GM23338 (cell line): ENCODE measurements around the gene H1-8. TPM values are rescaled to one million over a fixed set of nuclear protein-coding genes. Genes with fewer than 3 reads are reported as not detected.

Experiments used
- ATAC-seq: fragments of 200-7000 bp; cut with Tn5 transposase; 3 replicates; pipeline ENCODE4 v1.9.1; 2020
- DNase-seq: peaks from one replicate; pipeline ENCODE4 v3.0.0-alpha.2; 2015; ENCODE audit warnings: low spot score
- H2AFZ ChIP-seq: fragments of 200-600 bp; sonication (generic); 2 replicates; pipeline ENCODE4 v1.8.0; 2016; ENCODE audit warnings: antibody characterized with exemption, mild to moderate bottlenecking, moderate library complexity
- H3F3A ChIP-seq: fragments of 200-600 bp; sonication (generic); replicated peaks from 2 replicates; pipeline ENCODE4 v1.8.0; 2017; ENCODE audit warnings: antibody characterized with exemption, mixed run types, low read depth
- H3K27ac ChIP-seq: fragments of 200-600 bp; sonication (generic); 2 replicates; pipeline ENCODE4 v1.6.1; 2016; ENCODE audit warnings: low read depth
- H3K27me3 ChIP-seq: fragments of 200-600 bp; sonication (generic); 2 replicates; pipeline ENCODE4 v1.8.0; 2016; ENCODE audit warnings: mild to moderate bottlenecking, mixed run types, moderate library complexity; ENCODE audit not compliant: insufficient read depth
- H3K36me3 ChIP-seq: fragments of 200-600 bp; sonication (generic); 2 replicates; pipeline ENCODE4 v1.8.0; 2016; ENCODE audit warnings: mild to moderate bottlenecking; ENCODE audit not compliant: insufficient read depth
- H3K4me1 ChIP-seq: fragments of 200-600 bp; sonication (generic); 2 replicates; pipeline ENCODE4 v1.8.0; 2016; ENCODE audit warnings: mild to moderate bottlenecking, moderate library complexity; ENCODE audit not compliant: insufficient read depth
- H3K4me2 ChIP-seq: fragments of 200-600 bp; sonication (generic); 2 replicates; pipeline ENCODE4 v1.7.1; 2017; ENCODE audit warnings: mixed run types
- H3K4me3 ChIP-seq: fragments of 200-600 bp; sonication (generic); 2 replicates; pipeline ENCODE4 v1.6.1; 2016; ENCODE audit warnings: mixed run types
- H3K79me2 ChIP-seq: fragments of 200-600 bp; sonication (generic); replicated peaks from 2 replicates; pipeline ENCODE4 v1.8.0; 2017; ENCODE audit warnings: mild to moderate bottlenecking; ENCODE audit not compliant: insufficient read depth
- H3K9me2 ChIP-seq: fragments of 200-600 bp; sonication (generic); 2 replicates; pipeline ENCODE4 v1.8.0; 2017; ENCODE audit not compliant: insufficient read depth
- H4K20me1 ChIP-seq: fragments of 200-600 bp; sonication (generic); replicated peaks from 2 replicates; pipeline ENCODE4 v1.8.0; 2017; ENCODE audit warnings: mild to moderate bottlenecking; ENCODE audit not compliant: insufficient read depth
- H3K27ac Mint-ChIP-seq: 2 replicates; pipeline ENCODE4 v1.8.0; 2020; ENCODE audit warnings: inconsistent platforms, mild to moderate bottlenecking, moderate library complexity, mixed read lengths
- H3K27me3 Mint-ChIP-seq: 3 replicates; pipeline ENCODE4 v1.8.0; 2022; ENCODE audit warnings: low read depth, mild to moderate bottlenecking, moderate library complexity, mixed read lengths, inconsistent platforms; ENCODE audit not compliant: insufficient read depth, poor library complexity
- H3K36me3 Mint-ChIP-seq: 3 replicates; pipeline ENCODE4 v1.8.0; 2021; ENCODE audit warnings: low read depth, mild to moderate bottlenecking, inconsistent platforms, moderate library complexity, mixed read lengths
- H3K4me1 Mint-ChIP-seq: 3 replicates; pipeline ENCODE4 v1.8.0; 2020; ENCODE audit warnings: mild to moderate bottlenecking, inconsistent platforms, mixed read lengths
- H3K4me3 Mint-ChIP-seq: 3 replicates; pipeline ENCODE4 v1.8.0; 2021; ENCODE audit warnings: moderate library complexity, mild to moderate bottlenecking, inconsistent platforms, mixed read lengths
- H3K9me3 Mint-ChIP-seq: 3 replicates; pipeline ENCODE4 v1.8.0; 2020; ENCODE audit warnings: moderate library complexity, mild to moderate bottlenecking, inconsistent platforms, mixed read lengths
- CREB1 ChIP-seq: fragments of 250-450 bp; sonication (Bioruptor Pico); IDR thresholded peaks from 2 replicates; pipeline ENCODE4 v1.5.0; 2020; ENCODE audit warnings: low read depth, mild to moderate bottlenecking, moderate library complexity
- EZH2 ChIP-seq: fragments of 200-600 bp; sonication (generic); IDR thresholded peaks from one replicate; pipeline ENCODE4 v1.8.0; 2017; ENCODE audit warnings: antibody characterized with exemption, mild to moderate bottlenecking, low read depth; ENCODE audit not compliant: unreplicated experiment
- EZH2phosphoT487 ChIP-seq: fragments of 200-600 bp; sonication (generic); IDR thresholded peaks from one replicate; pipeline ENCODE4 v1.8.1; 2018; ENCODE audit warnings: antibody characterized with exemption; ENCODE audit not compliant: unreplicated experiment
- JUNB ChIP-seq: IDR thresholded peaks from one replicate; pipeline ENCODE4 v1.6.1; 2016; ENCODE audit warnings: antibody characterized with exemption; ENCODE audit not compliant: unreplicated experiment
- NANOG ChIP-seq: IDR thresholded peaks from 2 replicates; pipeline ENCODE4 v1.6.1; 2016; ENCODE audit warnings: antibody characterized with exemption, borderline replicate concordance
- POLR2AphosphoS5 ChIP-seq: IDR thresholded peaks from 2 replicates; pipeline ENCODE4 v1.6.1; 2016; ENCODE audit warnings: antibody characterized with exemption, low read depth
- STAT1 ChIP-seq: IDR thresholded peaks from one replicate; pipeline ENCODE4 v1.6.1; 2016; ENCODE audit warnings: antibody characterized with exemption; ENCODE audit not compliant: unreplicated experiment
- ZNF114 ChIP-seq: fragments of 250-450 bp; sonication (Bioruptor Pico); IDR thresholded peaks from 2 replicates; pipeline ENCODE4 v1.5.0; 2020; ENCODE audit warnings: mild to moderate bottlenecking, moderate library complexity
- ZNF331 ChIP-seq: fragments of 250-450 bp; sonication (Bioruptor Pico); IDR thresholded peaks from 2 replicates; pipeline ENCODE4 v1.5.0; 2020; ENCODE audit warnings: low read depth, mild to moderate bottlenecking, moderate library complexity
- polyA plus RNA-seq: library from polyadenylated mRNA; unstranded; fragments of >200 nt; fragmentation: Nextera tagmentation; extraction: Ambion mirVana; gene quantifications from 2 replicates; pipeline ENCODE4 v1.2.1, GENCODE V29; 2016
- total RNA-seq: library from RNA; depleted of rRNA; stranded (reverse); fragments of >200 nt; shearing (Covaris generic); gene quantifications from 2 replicates; pipeline ENCODE4 v1.2.3, GENCODE V29; 2014
- TF ChIP-seq, protein P1 (sequence below): IDR thresholded peaks from 2 replicates; pipeline ENCODE4 v1.6.1; 2016; ENCODE audit warnings: antibody characterized with exemption
- TF ChIP-seq, protein P2 (sequence below): IDR thresholded peaks from one replicate; pipeline ENCODE4 v1.6.1; 2018; ENCODE audit warnings: antibody characterized with exemption; ENCODE audit not compliant: unreplicated experiment
- TF ChIP-seq, protein P3 (sequence below): fragments of 250-450 bp; sonication (Bioruptor Pico); IDR thresholded peaks from 2 replicates; pipeline ENCODE4 v1.5.0; 2020; ENCODE audit warnings: mild to moderate bottlenecking, moderate library complexity
- TF ChIP-seq, protein P4 (sequence below), 2 experiments: fragments of 200-600 bp in 1 of 2; sonication (generic) in 1 of 2; conservative IDR thresholded peaks; 2 replicates each; pipeline versions ENCODE4 v1.5.1 to v1.6.1; 2016 to 2017; ENCODE audit warnings: antibody characterized with exemption in 2 of 2, low read depth in 2 of 2, mild to moderate bottlenecking in 2 of 2, moderate library complexity in 1 of 2

H1-8 gene
- total and polyA plus RNA-seq, 2 experiments from 2014 or later: not detected

DNA sequence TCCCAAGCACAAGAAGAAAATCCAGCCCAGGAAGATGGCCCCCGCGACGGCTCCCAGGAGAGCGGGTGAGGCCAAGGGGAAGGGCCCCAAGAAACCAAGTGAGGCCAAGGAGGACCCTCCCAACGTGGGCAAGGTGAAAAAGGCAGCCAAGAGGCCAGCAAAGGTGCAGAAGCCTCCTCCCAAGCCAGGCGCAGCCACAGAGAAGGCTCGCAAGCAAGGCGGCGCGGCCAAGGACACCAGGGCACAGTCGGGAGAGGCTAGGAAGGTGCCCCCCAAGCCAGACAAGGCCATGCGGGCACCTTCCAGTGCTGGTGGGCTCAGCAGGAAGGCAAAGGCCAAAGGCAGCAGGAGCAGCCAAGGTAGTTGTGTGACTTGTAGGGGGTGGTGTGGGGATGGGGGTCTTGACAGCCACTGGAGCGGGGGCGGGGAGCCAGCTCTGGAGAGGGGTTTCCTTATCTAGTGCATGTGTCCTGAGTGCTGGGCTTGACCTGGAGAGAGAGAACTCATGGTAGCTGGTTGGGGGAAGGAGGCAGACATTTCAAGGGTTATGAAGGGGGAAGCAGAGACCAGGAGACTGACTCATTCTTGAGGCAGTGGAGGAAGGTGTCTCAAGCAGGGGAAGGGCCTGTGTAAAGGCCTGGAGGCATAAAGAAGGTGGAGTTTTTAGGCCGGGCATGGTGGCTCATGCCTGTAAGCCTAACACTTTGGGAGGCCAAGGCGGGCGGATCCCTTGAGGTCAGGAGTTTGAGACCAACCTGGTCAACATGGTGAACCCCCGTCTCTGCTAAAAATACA is 6.2 kb downstream of the H1-8 start:
- Mint-ChIP-seq H3K9me3 (no peaks in the 10 kb centered on the region), H3K27me3 (peaks cover 19% of the 10 kb centered on the region), H3K4me3 (no peak overlapping the region), H3K27ac (peak overlapping the region; percentile 13; the same call in 1 of the 2 replicates), H3K4me1 (peaks cover 13% of the 10 kb centered on the region), H3K36me3 (no peaks in the 10 kb centered on the region)
- no peaks in the 10 kb centered on the region for H3K9me2 ChIP-seq
- TF ChIP-seq, protein P1, sequence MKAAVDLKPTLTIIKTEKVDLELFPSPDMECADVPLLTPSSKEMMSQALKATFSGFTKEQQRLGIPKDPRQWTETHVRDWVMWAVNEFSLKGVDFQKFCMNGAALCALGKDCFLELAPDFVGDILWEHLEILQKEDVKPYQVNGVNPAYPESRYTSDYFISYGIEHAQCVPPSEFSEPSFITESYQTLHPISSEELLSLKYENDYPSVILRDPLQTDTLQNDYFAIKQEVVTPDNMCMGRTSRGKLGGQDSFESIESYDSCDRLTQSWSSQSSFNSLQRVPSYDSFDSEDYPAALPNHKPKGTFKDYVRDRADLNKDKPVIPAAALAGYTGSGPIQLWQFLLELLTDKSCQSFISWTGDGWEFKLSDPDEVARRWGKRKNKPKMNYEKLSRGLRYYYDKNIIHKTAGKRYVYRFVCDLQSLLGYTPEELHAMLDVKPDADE: no peak
- no peak for TF ChIP-seq JUNB
- TF ChIP-seq EZH2: no peak
- TF ChIP-seq, protein P2, sequence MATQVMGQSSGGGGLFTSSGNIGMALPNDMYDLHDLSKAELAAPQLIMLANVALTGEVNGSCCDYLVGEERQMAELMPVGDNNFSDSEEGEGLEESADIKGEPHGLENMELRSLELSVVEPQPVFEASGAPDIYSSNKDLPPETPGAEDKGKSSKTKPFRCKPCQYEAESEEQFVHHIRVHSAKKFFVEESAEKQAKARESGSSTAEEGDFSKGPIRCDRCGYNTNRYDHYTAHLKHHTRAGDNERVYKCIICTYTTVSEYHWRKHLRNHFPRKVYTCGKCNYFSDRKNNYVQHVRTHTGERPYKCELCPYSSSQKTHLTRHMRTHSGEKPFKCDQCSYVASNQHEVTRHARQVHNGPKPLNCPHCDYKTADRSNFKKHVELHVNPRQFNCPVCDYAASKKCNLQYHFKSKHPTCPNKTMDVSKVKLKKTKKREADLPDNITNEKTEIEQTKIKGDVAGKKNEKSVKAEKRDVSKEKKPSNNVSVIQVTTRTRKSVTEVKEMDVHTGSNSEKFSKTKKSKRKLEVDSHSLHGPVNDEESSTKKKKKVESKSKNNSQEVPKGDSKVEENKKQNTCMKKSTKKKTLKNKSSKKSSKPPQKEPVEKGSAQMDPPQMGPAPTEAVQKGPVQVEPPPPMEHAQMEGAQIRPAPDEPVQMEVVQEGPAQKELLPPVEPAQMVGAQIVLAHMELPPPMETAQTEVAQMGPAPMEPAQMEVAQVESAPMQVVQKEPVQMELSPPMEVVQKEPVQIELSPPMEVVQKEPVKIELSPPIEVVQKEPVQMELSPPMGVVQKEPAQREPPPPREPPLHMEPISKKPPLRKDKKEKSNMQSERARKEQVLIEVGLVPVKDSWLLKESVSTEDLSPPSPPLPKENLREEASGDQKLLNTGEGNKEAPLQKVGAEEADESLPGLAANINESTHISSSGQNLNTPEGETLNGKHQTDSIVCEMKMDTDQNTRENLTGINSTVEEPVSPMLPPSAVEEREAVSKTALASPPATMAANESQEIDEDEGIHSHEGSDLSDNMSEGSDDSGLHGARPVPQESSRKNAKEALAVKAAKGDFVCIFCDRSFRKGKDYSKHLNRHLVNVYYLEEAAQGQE: no peak
- TF ChIP-seq ZNF114: no peak
- TF ChIP-seq ZNF331 (CRISPR knock-in tag): no peak
- TF ChIP-seq CREB1 (CRISPR knock-in tag): no peak
- no peak for TF ChIP-seq EZH2phosphoT487
- TF ChIP-seq NANOG: no peak
- TF ChIP-seq STAT1: no peak
- no peak for TF ChIP-seq POLR2AphosphoS5
- TF ChIP-seq, protein P3, sequence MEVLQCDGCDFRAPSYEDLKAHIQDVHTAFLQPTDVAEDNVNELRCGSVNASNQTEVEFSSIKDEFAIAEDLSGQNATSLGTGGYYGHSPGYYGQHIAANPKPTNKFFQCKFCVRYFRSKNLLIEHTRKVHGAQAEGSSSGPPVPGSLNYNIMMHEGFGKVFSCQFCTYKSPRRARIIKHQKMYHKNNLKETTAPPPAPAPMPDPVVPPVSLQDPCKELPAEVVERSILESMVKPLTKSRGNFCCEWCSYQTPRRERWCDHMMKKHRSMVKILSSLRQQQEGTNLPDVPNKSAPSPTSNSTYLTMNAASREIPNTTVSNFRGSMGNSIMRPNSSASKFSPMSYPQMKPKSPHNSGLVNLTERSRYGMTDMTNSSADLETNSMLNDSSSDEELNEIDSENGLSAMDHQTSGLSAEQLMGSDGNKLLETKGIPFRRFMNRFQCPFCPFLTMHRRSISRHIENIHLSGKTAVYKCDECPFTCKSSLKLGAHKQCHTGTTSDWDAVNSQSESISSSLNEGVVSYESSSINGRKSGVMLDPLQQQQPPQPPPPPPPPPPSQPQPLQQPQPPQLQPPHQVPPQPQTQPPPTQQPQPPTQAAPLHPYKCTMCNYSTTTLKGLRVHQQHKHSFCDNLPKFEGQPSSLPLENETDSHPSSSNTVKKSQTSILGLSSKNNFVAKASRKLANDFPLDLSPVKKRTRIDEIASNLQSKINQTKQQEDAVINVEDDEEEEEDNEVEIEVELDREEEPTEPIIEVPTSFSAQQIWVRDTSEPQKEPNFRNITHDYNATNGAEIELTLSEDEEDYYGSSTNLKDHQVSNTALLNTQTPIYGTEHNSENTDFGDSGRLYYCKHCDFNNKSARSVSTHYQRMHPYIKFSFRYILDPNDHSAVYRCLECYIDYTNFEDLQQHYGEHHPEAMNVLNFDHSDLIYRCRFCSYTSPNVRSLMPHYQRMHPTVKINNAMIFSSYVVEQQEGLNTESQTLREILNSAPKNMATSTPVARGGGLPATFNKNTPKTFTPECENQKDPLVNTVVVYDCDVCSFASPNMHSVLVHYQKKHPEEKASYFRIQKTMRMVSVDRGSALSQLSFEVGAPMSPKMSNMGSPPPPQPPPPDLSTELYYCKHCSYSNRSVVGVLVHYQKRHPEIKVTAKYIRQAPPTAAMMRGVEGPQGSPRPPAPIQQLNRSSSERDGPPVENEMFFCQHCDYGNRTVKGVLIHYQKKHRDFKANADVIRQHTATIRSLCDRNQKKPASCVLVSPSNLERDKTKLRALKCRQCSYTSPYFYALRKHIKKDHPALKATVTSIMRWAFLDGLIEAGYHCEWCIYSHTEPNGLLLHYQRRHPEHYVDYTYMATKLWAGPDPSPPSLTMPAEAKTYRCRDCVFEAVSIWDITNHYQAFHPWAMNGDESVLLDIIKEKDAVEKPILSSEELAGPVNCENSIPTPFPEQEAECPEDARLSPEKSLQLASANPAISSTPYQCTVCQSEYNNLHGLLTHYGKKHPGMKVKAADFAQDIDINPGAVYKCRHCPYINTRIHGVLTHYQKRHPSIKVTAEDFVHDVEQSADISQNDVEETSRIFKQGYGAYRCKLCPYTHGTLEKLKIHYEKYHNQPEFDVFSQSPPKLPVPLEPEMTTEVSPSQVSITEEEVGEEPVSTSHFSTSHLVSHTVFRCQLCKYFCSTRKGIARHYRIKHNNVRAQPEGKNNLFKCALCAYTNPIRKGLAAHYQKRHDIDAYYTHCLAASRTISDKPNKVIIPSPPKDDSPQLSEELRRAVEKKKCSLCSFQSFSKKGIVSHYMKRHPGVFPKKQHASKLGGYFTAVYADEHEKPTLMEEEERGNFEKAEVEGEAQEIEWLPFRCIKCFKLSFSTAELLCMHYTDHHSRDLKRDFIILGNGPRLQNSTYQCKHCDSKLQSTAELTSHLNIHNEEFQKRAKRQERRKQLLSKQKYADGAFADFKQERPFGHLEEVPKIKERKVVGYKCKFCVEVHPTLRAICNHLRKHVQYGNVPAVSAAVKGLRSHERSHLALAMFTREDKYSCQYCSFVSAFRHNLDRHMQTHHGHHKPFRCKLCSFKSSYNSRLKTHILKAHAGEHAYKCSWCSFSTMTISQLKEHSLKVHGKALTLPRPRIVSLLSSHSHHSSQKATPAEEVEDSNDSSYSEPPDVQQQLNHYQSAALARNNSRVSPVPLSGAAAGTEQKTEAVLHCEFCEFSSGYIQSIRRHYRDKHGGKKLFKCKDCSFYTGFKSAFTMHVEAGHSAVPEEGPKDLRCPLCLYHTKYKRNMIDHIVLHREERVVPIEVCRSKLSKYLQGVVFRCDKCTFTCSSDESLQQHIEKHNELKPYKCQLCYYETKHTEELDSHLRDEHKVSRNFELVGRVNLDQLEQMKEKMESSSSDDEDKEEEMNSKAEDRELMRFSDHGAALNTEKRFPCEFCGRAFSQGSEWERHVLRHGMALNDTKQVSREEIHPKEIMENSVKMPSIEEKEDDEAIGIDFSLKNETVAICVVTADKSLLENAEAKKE (CRISPR knock-in tag): no peak
- TF ChIP-seq, protein P4, sequence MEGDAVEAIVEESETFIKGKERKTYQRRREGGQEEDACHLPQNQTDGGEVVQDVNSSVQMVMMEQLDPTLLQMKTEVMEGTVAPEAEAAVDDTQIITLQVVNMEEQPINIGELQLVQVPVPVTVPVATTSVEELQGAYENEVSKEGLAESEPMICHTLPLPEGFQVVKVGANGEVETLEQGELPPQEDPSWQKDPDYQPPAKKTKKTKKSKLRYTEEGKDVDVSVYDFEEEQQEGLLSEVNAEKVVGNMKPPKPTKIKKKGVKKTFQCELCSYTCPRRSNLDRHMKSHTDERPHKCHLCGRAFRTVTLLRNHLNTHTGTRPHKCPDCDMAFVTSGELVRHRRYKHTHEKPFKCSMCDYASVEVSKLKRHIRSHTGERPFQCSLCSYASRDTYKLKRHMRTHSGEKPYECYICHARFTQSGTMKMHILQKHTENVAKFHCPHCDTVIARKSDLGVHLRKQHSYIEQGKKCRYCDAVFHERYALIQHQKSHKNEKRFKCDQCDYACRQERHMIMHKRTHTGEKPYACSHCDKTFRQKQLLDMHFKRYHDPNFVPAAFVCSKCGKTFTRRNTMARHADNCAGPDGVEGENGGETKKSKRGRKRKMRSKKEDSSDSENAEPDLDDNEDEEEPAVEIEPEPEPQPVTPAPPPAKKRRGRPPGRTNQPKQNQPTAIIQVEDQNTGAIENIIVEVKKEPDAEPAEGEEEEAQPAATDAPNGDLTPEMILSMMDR (conservative IDR thresholded peaks at IDR 0.05; ENCODE audit: low read depth in 2 of 2): no peak
- H3F3A ChIP-seq: no peaks in the 10 kb centered on the region
- no peak overlapping the region for H2AFZ ChIP-seq
- ATAC-seq (no peak), DNase-seq (no peak)
- no peak overlapping the region for H3K4me2 ChIP-seq
- no peaks in the 10 kb centered on the region for H3K36me3 ChIP-seq
- H3K4me1 ChIP-seq: no peaks in the 10 kb centered on the region
- no peaks in the 10 kb centered on the region for H3K79me2 ChIP-seq
- H3K27me3 ChIP-seq: no peaks in the 10 kb centered on the region
- H4K20me1 ChIP-seq: no peaks in the 10 kb centered on the region
- H3K4me3 ChIP-seq: no peak overlapping the region
- no peak overlapping the region for H3K27ac ChIP-seq
